CD4-positive, alpha-beta T cell treated with Interleukin-15 for 1 hour (primary cell): ENCODE data around the gene PRTN3.
"Not testable (repeated sequence)": the region's sequence is repeated elsewhere in the genome, so short reads cannot be mapped to it uniquely, and the experiment has no call there.

Experiments used
- DNase-seq: peaks from one replicate; pipeline ENCODE4 v3.0.0-alpha.2; 2020

Gene PRTN3

GRCh38 chr19:868458-869244 is 27.9 kb downstream of the PRTN3 start:
- no peak for DNase-seq

GRCh38 chr19:869245-870177 is 28.7 kb downstream of the PRTN3 start:
- DNase-seq = no peak

- DNase-seq = no peak
Measured at GRCh38 chr19:870314-870713, 29.5 kb downstream of the PRTN3 start.

GRCh38 chr19:870963-871401 is 30.2 kb downstream of the PRTN3 start:
- DNase-seq = no peak

GRCh38 chr19:871446-872265 is 30.9 kb downstream of the PRTN3 start:
- DNase-seq = no peak

GRCh38 chr19:872266-872951 is 31.6 kb downstream of the PRTN3 start:
- DNase-seq = peak; percentile 91

GRCh38 chr19:873084-873483 is 32.3 kb downstream of the PRTN3 start:
- peak; percentile 91 for DNase-seq

- DNase-seq = no peak
Measured at GRCh38 chr19:873561-874041, 32.8 kb downstream of the PRTN3 start.

- DNase-seq = no peak
Measured at GRCh38 chr19:875265-875879, 34.6 kb downstream of the PRTN3 start.

- DNase-seq = no peak
Measured at GRCh38 chr19:876089-876488, 35.3 kb downstream of the PRTN3 start.

- no peak for DNase-seq
Measured at GRCh38 chr19:876780-877314, 36.0 kb downstream of the PRTN3 start.

GRCh38 chr19:877992-878660 is 37.3 kb downstream of the PRTN3 start:
- DNase-seq = not testable (repeated sequence)

- DNase-seq = not testable (repeated sequence)
Measured at GRCh38 chr19:878751-879561, 38.2 kb downstream of the PRTN3 start.

GRCh38 chr19:879711-880438 is 39.1 kb downstream of the PRTN3 start:
- DNase-seq = no peak

- no peak for DNase-seq
Measured at GRCh38 chr19:881385-882071, 40.7 kb downstream of the PRTN3 start.

- DNase-seq = no peak
Measured at GRCh38 chr19:882871-883497, 42.2 kb downstream of the PRTN3 start.

GRCh38 chr19:883661-884211 is 42.9 kb downstream of the PRTN3 start:
- no peak for DNase-seq
